NCI-H510A treated with DMSO at 0.1 percent for 48 hours (cell line): ENCODE data around the gene CYP4A11.
"Not testable (repeated sequence)": the region's sequence is repeated elsewhere in the genome, so short reads cannot be mapped to it uniquely, and the experiment has no call there.

Experiments used
- DNase-seq: peaks from one replicate; lab custom pipeline; 2025; lab: John Stamatoyannopoulos, UW

CYP4A11 gene, protein sequence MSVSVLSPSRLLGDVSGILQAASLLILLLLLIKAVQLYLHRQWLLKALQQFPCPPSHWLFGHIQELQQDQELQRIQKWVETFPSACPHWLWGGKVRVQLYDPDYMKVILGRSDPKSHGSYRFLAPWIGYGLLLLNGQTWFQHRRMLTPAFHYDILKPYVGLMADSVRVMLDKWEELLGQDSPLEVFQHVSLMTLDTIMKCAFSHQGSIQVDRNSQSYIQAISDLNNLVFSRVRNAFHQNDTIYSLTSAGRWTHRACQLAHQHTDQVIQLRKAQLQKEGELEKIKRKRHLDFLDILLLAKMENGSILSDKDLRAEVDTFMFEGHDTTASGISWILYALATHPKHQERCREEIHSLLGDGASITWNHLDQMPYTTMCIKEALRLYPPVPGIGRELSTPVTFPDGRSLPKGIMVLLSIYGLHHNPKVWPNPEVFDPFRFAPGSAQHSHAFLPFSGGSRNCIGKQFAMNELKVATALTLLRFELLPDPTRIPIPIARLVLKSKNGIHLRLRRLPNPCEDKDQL

DNA sequence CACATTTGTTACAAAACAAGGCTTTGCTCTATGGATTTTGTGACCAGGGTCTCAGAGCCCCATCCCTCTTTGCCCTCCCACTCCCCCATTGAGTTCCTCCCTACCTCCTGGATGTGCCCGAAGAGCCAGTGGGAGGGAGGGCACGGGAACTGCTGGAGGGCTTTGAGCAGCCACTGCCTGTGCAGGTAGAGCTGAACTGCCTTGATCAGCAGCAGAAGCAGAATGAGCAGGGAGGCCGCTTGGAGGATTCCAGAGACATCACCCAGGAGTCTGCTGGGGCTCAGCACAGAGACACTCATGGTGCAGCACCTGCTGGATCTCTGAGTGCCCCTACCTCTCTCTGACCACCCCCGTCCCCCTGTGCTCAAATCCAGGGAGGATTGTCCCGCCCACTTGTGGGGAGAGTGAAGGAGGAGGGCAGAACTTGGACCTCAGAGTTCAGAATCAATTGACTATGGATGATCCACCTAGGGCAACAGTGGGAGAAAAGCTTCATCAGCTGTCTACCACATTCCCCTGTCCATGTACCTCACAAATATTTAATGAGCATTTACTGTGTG is at the start of gene CYP4A11:
Gene CYP4A11, minus strand, starts transcription at position 342 of the 560 bp plus-strand sequence. Its CDS starts 43 bp downstream, at position 299.
- DNase-seq: no peak

DNA sequence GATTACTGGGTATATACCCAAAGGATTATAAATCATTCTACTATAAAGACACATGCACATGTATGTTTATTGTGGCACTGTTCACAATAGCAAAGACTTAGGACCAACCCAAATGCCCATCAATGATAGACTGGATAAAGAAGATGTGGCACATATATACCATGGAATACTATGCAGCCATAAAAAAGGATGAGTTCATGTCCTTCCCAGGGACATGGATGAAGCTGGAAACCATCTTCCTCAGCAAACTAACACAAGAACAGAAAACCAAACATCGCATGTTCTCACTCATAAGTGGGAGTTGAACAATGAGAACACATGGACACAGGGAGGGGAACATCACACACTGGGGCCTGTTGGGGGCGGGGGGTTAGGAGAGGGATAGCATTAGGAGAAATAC is 49.3 kb upstream of the CYP4A11 start:
- not testable (repeated sequence) for DNase-seq

DNA sequence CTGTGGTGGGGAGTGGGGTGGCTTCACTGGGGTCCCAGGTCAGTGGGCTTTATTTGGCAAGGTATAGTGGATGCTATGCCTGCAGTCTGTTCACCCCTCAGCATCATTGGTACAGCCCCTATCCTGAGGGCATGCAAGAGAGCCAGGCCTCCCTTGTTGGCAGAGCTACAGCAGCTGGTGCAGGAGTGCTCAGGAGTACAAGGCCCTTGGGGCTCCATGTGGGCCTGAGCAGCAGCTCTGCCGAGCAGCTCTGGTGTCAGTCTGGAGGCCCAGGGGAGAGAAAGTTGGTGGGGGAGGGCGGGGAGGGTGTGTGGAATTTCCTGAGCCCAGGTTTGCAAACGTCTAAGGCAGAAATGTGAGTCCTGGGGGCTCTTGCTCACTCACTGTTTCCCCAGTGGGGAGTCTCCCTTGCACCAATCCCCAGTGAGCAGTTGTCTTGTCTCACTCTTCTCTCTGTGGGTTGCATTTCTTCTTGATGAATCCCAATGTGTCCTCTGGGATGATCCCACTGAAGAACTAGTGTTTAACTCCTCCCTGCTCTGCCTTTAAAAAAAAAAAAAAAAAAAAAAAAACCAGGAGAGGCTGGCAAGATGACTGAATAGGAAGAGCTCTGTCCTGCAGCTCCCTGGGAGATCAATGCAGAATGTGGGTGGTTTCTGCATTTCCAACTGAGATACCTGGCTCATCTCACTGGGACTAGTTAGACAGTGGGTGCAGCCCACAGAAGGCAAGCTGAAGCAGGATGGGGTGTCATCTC is 42.7 kb upstream of the CYP4A11 start:
- DNase-seq: no peak

DNA sequence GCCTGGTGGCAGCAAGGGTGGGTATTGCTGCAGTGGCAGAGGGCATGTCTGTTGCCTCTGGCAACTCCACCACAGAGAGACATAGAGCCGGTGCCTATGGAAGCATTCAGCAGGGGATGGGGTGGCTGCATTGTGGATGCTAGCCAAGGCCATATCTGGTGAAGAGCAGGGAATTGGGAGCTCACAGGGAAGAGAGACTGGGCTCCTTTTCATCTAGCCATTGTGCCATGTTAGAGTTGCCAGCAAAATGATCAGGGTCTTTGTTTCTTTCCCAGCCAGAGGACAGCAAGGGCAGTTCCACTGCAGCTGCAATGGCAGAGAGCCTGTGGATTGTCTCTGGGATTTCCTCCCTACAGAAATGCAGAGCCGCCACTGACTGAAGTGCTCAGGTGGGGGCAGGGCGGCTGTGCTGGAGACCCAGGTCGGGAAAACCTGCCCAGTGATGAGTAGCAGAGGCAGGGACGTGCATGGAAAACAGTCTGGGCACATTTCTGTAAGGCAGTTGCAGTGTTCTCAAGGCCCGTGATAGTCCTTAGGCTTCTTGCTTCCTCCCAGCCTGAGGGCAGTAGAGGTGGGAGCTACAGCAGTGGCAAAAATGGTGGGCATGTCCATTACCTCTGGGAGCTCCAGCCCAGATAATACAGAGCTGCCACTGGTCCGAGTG is 42.0 kb upstream of the CYP4A11 start:
- DNase-seq: no peak

DNA sequence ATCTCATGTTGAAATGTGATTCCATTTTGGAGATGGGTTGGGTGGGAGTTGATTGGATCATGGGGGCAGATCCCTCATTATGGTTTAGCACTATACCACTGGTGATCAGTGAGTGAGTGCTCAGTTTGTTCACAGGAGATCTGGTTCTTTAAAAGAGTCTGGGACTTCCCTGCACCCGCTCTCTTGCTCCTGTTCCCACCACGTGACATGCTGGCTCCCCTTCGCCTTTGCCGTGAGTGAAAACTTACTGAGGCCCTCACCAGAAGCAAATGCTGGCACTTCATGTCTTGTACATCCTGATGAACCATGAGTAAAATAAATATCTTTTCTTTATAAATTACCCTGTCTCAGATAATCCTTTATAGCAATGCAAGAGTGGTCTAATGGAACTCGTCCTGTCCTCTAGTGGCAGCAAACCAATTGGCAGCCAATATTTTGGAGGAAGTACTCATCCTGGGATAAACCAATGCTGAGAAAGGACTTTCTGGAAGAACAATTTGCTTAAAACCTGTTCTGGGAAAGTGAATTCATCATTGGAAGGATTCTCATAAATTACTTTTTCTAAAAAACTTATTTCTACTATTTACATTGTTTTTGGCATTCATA is 27.8 kb upstream of the CYP4A11 start:
- no peak for DNase-seq

DNA sequence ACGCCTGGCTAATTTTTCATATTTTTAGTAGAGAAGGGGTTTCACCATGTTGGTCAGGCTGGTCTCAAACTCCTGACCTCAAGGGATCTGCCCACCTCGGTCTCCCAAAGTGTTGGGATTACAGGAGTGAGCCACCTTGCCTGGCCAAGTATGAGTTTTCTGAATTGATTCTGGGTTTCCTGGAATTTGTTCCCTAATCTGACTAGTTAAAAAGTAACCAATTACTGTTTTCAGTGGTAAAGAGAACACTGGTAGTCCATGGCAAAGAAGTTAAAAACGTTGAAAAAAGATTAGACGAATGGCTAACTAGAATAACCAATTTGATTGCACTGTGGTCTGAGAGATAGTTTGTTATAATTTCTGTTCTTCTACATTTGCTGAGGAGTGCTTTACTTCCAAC is 21.0 kb upstream of the CYP4A11 start:
- DNase-seq: not testable (repeated sequence)

DNA sequence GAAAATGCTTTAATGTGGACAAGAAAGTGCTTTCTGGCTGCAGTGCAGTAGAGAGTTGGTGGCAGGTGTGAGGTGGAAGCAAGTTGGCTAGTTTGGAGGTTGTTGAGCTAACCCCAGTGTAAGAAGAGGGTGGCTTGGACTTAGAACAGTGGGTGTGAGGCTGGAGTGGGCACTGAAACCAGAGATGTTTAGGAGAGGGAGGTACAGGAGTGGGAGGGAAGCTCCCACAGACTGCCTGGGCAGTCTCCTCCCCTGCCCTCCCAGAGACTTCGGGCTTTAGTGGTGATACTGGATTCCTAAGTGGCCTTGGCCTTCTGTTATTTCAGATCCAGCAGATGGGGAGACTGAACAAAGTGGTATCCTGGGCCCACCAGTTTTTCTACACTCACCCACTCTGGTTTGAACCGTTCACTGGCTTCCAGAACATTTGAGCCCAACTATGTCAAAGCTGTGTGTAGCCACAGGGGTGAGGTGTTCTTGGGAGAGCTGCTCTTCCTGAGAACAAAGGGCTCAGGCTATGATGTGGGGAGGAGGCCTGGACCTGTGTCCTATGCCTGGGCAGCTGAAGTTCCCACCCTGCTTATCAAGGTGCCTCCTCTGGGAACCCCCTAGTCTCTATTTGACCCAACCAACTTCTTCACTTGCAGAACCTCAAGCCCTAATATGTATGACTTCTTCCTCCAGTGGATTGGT is 19.9 kb upstream of the CYP4A11 start:
- no peak for DNase-seq

DNA sequence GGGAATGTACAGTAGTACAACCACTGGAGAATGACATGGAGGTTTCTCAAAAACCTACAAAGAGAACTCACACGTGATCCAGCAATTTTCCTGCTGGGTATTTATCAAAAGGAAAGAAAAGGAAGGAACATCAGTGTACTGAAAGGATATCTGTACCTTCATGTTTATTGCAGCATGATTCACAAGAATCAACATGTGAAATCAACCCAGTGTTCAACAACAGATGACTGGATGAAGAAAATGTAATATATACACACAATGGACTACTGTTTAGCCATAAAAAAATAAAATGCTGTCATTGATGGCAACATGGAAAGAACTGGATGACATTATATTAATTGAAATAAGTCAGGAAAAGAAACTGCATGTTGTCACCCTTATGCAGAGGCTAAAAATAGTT is 19.0 kb upstream of the CYP4A11 start:
- no peak for DNase-seq

DNA sequence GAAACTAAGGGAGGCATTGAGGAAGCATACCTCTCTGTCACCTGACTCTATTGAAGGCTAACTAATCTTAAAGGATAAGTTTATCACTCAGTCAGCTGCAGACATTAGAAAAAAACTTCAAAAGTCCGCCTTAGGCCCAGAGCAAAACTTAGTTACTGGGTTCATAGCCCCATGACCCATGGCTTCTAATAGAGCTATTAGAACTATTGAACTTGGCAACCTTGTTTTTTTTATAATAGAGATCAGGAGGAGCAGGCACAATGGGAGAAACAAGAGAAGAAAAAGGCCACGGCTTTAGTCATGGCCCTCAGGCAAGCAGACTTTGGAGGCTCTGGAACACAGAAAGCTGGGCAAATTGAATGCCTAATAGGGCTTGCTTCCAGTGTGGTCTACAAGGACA is 13.8 kb upstream of the CYP4A11 start:
- DNase-seq: not testable (repeated sequence)

DNA sequence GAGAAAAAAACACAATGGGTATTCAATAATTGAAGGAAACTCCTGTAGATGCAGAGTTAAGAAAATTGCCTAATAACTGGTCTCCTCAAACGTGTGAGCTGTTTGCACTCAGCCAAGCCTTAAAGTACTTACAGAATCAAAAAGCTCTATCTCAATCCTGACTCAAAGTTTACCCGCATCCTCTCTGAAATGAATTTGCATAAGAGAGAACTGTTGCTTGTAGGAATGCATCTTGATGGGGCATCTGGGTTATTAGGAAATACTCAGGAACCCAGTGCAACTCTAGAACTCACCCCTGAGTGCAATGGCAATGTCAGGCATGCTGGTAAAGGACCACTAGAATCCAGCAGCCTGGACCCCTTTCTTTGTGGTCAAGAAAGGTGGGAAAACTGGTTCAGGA is 12.6 kb upstream of the CYP4A11 start:
- DNase-seq: not testable (repeated sequence)

DNA sequence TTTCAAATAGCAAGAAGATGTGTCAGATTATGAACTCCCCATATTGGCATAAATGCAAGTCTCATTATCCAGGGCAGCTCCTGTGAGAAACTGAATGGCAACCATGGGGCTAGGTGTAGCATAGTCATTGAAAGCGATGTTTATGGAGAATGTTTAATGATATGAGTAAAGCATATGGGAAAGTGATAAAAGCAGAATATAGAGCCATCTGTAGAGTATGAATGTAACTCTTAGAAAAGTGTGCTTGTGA is 8.1 kb upstream of the CYP4A11 start:
- not testable (repeated sequence) for DNase-seq

DNA sequence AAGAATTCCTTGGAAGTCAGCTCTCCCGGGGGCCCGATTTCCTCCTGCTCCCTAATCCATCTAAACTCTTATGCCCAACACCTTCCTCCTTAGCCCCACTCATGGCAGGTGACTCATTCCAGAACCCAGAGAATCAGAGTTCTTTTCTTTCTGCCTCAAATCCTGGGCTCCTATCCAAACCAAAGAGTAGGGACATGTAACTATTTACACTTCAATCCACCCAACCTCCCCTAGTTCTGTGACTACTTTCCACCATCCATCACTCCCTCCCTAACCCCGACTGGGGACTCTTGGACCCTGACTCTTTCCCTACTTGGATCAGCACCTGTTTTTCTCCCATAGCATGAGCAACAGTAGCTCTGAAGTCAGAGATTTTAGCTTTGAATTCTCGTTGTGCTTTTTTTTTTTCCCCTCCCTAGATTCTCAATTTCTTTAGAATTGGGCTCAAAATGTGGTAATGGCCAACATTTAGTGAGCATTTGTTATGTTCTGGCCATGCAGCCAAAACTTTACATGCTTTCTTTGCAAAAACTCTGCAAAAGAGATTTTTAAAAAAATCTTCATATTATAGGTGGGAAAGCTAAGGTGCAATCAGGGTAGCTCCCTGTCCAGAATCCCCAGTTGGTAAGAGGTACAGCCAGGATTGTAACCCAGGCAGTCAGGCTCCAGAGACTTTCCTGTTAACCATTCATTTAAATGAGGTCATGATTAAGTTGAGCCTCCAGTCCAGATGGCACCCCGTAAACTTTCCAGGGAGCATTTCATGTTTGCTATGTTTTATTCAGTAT is 7.5 kb upstream of the CYP4A11 start:
- no peak for DNase-seq

DNA sequence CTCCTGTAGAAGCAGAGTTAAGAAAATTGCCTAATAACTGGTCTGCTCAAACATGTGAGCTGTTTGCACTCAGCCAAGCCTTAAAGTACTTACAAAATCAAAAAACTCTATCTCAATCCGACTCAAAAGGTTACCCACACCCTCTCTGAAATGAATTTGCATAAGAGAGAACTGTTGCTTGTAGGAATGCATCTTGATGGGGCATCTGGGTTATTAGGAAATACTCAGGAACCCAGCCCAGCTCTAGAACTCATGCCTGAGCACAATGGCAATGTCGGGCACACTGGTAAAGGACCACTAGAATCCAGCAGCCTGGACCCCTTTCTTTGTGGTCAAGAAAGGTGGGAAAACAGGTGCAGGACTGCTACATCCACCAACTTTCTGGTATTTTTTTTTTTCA is 6.4 kb upstream of the CYP4A11 start:
- DNase-seq: not testable (repeated sequence)

DNA sequence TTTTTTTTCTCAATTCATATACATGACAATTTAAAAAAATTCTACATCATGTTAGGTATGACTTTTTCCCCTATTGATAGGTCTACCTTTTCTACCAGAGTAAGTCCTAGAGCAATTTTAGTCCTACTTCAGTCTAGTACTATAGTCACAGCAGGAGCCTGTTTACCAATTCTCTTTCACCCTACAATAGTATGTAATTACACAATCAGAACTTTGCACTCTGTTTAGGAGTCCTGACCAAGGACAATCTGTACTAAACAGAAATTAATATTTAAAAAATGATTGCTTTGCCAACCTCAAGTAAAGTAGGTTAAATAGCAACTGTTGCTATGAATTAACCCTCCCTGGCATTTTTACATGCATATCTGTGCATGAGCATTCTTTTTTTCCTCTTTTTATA is 810 bp upstream of the CYP4A11 start:
- no peak for DNase-seq

DNA sequence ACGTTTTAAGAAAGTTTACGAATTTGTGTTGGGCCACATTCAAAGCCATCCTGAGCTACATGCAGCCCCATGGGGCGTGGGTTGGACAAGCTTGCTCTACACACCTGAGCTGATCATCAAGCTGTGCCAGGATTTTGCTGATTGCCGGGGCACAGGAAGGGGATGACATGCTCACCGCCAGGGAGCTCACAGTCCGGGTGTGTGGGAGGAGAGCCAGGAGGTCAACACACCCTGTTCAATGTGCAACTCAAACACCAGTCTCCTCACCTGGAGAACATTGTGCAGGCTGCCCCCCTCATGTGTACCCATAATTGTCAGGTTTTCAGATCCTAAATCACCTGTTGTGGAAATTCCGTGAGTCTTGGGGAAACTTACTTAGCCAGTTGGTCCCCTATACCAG is 969 bp downstream of the CYP4A11 start:
- DNase-seq: no peak

DNA sequence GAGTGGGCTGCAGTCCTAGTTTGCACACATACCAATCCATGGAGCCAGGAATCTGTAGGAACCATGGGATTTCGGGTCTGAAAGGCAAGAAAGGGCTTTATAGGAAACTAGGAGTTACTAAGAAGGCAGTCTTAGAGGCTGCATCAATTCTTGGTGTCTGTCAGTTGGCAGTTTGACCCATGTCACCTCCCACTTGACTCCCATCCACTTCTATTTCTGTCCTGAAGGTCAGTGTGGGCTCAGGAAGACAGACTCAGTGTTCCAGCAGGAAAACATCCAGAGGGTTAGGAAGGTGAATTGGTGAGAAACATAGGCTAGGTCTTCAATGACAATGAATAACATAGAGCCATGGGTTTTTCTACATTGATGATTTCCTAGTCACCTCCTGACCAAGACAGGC is 4.0 kb downstream of the CYP4A11 start:
- no peak for DNase-seq

DNA sequence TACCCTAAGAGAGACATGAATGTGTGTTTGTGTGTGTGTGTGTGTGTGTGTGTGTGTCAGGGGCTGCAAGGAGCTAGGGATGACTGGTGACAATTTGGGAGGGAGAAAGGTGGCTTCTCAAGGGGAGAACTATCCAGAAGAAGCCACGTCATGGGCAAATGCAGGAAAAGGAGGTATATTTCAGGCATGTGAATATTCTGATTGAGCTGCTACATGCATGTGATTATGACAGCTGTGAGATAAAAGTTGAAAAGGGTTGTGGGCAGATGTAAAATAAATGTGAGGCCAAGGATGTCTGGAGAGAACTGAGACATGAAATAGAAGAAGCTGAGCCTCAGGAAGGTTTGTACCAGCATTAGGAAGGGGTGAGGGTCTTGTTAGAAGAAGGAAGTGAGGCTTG is 4.5 kb downstream of the CYP4A11 start:
- no peak for DNase-seq

DNA sequence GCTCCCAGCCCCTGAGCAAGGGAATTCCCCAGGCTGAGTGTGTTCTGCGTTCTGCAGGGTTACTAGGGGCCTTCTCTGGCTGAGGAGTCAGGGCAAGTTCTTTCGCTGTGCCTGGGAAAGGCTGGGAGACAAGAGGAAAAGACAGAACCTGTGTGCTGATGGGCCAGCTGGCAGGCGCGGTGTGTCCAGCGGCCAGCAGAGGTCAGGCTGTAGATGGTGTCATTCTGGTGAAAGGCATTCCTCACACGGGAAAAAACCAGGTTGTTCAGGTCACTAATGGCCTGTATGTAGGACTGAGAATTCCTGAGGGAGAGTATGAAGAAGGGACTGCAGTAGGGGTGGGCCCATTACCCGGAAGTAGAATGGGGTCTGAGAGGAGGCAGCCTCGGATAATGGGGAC is 6.4 kb downstream of the CYP4A11 start:
- DNase-seq: not testable (repeated sequence)

DNA sequence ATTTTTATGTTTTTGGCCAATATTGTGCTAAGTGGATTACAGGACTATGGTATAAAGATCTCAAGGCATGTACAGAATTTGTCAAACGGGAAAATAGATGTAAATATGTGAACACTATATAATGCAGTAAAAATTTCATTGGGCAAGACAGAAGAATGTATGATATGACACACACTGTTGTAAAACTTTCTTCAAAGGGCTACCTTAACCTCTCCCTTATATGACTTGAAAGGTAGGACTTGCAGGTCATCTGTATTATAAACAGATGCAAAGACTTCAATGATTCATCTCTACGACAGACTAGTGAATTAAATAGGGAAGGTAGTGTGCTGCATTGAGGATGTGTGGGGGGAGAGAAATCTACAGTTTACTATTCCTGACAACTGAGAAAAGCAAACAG is 9.3 kb downstream of the CYP4A11 start:
- DNase-seq: not testable (repeated sequence)

DNA sequence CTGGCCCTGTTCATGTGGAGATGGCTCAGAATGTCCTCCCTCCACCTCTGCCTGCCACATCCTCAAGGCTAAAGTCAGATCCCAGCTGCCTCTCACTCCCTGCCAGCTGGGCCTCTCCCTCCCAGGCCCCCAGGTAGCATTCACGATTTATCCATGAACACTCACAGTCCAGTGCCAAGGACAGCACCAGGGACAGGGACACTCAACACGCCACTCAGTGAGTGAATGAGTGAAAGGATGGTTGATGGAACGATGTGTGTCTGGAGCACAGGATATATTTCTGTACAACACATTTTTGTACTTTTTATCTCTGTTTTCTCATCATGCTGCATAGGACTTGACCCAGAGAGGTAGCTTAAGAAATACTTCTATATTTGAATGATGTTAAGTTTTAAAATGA is 10.1 kb downstream of the CYP4A11 start:
- no peak for DNase-seq
